HG02571 (cell line): Measurements from ENCODE around the gene NUDT15.
"Not testable (repeated sequence)": the region's sequence is repeated elsewhere in the genome, so short reads cannot be mapped to it uniquely, and the experiment has no call there.

Experiments
- ATAC-seq: cut with Tn5 transposase; IDR thresholded peaks from one replicate; pipeline ENCODE4 v1.9.1; 2021; ENCODE audit warnings: mild to moderate bottlenecking, moderate library complexity; ENCODE audit not compliant: unreplicated experiment

Gene NUDT15

DNA sequence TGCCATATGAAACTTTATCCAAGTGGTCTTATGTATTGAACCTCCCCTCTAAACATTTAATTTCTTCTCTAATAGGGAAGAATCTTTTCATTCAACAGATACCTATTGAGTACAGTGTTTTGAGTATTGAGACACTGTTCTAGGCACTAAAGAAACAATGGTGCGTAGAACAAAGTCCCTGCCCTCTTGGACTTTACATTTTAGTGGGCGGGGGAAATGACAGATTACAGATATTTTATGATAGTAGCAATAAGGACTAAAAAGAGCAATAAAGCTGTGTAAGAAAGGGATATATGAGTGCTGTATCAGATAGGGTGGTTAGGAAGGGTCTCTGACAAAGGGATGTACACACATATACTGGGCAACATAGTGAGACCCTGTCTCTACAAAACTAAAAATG lies 5.4 kb downstream of the NUDT15 start:
- ATAC-seq = no peak

DNA sequence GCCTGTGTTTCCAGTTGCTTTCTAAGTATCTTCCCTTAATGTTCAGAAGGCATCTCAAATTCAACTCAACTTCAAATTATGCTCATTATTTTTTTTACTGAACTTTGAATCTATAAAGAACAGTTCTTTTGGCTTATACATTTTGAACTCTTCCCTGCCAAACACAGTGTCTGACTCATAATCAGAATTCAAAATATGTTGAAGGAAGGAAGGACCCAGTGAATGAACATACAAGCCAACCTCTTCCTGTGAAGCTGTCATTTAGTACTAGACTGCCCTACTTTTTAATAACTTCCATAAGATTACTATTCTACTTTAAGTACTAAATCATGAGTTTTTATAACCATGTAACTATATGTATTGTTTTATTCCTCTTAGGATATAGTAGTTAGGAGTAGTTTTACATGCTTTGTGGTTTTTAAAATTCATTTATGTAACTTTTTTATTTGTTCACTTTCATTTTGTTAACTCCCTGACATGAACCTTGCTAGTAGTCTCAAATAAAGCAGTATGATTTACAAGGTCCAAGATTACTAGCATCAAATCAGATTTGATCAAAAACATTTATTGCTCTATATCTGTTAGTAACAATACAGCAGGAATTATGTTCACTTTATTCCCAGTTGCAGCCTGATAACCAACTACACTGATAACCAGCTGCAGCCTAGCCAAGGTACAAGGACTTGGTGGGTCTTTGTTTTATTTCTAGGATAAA lies 6.4 kb downstream of the NUDT15 start:
- no peak for ATAC-seq

DNA sequence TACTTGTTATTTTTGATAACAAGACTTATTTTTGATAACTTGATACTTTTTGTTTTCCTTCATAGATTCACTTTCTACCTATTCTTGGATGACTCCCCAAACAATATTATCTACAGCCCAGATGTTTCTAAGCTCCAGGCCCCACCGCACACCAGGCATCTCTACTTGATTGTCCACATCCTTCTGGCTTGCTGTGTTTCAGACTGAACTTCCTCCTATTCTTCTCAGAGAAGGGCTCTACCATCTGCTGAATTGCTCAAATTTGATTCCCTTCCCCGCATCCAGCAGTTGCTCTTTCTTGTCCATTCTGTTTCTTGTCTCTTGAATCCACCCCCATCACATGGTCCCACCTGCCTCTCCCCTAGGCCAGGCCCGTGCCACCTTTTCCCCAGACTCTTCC lies 13.0 kb downstream of the NUDT15 start:
- no peak for ATAC-seq

DNA sequence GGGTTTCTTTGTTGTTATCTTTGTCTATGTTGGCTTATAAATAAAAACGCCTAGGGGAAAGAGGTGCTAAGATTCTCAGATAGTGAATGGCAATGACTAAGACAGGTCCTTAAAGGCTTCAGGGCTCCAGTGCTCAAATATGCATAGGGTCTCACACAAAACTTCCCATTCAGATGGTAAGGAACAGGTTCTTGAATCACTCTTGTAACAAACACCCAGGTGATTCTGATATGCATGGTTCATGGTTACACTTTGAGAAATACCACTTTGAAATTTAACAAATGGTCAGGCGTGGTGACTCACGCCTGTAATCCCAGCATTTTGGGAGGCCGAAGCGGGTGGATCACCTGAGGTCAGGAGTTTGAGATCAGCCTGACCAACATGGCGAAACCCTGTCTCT lies 17.1 kb downstream of the NUDT15 start:
- ATAC-seq = no peak

DNA sequence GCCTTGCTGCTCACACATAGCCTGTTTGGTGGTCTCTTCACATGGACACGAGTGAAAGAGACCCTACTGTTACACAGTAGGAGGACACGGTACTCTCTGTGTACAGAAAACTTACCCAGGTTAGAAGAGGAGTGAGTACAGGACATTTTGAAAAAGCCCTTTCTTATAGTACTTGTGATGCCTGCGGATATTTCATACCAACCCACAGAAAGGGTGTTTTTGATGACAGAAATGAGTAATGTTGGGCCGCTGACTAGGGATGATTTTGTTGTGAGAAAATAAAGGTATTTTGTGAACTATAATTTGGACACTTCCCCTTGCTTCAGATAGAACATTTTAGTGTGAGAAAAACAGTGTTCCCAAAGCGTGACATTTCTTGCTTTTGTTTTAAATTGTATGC lies 18.2 kb downstream of the NUDT15 start:
- ATAC-seq = no peak

DNA sequence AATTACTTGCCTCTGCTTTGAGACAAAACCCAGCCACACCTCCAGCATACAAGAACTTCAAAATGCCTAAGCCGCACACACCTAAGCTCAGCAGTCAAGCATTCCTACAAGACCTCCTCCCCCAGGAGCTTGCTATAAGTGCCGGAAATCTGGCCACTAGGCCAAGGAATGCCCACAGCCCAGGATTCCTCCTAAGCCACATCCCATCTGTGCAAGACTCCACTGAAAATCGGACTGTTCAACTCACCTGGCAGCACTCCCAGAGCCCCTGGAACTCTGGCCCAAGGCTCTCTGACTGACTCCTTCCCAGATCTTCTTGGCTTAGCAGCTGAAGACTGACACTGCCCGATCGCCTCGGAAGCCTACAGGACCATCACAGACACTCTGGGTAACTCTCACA lies 21.0 kb downstream of the NUDT15 start:
- ATAC-seq = not testable (repeated sequence)

DNA sequence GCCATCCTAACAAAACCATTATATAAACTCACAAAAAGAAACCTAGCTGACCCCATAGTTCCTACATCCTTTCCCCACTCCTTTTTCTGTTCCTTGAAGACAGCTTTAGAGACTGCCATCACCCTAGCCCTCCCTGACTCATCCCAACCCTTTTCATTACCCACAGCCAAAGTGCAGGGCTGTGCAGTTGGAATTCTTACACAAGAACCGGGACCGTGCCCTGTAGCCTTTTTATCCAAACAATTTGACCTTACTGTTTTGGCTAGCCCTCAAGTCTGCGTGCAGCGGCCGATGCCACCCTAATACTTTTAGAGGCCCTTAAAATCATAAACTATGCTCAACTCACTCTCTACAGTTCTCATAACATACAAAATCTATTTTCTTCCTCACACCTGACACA lies 22.4 kb downstream of the NUDT15 start:
- ATAC-seq = not testable (repeated sequence)

DNA sequence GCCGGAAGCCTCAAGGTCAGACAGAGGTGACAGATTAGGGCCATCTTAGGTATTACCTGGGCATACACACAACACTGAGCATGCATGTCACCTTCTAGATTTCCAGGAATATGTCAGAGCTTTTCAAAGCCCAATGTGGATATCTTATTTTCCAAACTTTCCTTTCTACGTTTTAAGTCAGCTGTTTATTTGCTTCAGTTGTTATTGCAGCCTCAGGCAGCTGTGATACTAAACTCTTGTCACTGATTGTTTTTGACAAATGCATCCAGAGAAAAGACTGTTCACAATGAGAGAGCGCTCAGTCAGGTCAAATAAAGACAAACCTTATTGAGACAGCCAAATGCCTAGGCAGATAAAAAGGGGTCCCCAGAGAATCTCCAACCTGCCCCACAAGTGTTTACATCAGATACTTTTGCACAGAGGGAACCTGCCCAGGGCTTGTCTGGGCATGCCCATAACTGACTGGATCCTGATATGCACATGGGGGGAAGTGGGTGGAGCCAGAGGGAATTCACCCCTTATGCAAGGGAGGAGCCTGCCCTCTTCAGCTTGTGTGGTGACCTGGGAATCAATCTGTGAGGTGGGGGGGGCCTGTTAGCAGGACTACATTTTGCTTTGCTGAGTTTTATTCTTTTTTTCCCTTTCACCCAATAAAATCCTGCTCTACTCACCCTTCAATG lies 28.9 kb downstream of the NUDT15 start:
- ATAC-seq = no peak

DNA sequence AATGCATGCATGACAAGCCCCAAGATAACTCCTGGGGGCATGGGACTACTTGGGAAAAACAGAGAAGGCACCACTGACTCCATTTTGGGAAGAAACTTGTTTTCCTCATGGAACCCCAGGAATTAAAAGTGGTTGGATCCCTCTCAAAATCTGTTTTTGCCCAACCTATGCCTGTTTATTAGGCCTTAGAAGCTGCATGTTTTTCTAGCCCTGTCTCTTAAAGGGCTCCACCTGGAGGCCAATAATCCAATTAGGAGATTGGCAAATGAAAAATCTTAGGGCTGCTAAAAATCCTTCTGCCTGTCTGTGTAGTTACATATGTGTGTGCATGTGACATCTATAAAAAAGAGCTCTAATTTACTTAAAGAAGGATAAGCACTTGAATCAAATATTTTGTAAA lies 30.5 kb downstream of the NUDT15 start:
- no peak for ATAC-seq

DNA sequence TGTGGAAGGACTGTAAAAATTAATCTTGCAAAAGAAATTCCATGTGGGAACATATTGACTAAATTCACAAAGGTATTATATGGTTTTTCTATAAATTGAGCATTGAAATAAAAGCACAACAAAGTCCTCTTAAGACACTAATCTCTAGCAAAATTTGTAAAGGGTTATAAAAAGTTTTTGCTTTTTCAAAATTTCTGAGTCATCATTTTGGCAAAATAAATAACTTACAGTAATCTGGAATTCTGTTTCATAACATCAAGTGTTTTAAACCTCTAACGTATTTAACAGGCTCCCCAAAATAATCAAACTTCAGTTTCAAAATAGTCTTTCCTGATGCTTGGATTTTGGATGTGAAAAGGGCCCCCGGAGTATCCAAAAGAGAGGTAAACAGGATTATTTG lies 31.4 kb downstream of the NUDT15 start:
- ATAC-seq = no peak

DNA sequence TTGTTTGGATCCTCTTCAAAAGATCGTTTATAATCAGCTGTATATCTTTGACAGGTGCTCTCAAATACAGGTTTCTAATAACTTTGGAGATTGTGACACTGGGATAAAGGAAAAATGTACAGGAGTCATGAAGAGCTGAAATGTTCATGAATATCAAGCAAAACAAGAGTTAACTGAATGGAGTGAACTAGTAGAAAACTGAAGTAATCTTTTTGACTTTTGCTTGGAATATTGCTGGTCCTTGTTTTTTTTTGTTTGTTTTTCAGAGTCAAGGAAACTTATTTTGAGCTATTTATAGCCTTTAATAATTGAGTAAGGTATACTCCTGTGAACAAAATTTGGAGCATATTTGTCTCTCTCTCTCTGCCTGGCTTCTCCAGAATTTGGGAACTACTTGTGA lies 32.0 kb downstream of the NUDT15 start:
- ATAC-seq = no peak

DNA sequence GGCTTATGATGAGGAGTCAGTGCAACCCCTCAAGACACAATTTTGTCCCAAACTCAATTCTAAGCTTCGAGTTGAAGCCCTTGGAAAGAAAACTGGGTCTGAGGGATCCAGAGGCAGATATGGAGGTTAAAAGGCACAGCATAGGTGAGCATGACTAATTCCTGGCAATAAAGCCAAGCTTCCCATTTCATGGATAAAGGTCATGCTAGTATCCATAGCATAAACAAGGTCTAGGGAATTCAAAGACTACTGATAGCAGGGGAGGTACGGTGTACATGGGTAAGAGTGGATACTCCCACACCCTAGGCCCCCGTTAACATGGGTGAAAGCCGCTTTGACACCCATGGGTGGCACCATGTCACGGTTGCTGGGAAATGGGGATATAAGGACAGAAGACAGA lies 33.4 kb downstream of the NUDT15 start:
- ATAC-seq = no peak

DNA sequence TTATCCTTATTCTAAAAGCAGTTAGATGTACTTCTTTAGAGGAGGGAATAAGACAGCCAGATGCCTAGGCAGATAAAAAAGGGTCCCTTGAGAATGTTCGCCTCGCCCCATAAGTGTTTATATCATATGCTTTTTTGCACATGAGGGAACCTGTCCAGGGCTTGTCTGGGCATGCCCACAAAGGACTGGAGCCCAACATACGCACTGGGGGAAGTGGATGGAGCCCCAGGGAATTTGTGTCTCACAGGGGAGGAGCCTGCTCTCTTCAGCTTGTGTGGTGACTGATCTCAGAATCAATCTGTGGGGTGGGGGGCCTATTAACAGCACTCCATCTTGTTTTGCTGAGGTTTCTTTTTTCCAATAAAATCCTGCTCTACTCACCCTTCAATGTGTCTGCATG lies 34.8 kb downstream of the NUDT15 start:
- no peak for ATAC-seq

DNA sequence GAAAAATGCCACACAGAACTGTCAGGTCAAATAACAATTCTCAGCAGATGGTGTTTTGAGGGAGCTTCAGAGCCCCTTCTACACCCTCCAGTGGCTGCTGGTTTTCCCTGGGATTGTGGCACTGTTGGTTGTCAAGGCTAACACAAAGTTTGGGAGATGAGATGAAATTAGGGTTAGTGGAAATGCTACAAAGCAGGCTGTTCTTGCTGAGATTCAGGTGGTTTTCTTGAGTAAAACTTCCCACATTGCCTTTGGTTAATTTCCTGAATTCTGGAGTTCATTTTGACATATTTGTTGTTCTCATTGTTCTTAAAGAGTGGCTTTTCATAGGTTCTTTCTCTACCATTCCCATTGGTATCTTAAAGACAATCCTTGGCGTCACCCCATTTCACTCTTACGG lies 35.3 kb downstream of the NUDT15 start:
- no peak for ATAC-seq

DNA sequence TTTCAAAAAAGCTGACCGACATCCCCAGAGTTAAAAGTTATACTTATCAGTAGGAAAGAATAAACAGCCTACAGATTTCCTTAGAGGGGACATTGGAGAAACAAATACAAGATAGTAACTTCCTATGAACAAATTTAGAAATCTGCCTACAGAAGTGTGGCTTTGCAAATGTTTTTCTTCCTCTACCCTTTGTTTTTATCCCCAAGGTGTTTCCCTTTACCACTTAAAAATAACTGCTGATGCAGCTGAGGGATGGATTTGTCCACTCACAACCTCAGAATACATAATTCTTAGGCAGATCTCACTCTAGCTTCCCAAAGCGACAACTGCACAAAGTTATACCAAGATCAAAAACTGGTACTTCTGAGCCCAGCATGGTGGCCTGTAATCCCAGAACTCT lies 36.5 kb downstream of the NUDT15 start:
- ATAC-seq = no peak

DNA sequence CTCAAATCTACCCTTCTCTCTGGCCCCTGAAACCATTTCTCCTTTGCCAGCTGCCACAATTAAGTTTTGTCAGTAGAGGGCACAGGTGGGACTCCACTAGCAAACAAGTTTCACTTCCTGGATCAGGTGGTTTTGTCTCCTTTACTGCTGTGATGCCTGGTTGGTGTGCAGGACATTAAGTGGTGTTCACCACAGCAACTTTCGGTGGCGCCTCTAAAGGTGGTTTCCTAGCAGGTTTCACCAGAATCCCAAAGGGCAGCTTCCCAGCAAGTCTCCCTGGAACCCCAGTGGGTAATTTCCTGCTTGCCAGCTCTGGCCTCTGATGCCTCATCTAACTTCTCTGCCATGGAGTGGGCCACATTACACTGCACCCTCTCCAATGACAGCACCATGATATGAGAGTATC lies 40.7 kb downstream of the NUDT15 start:
- peak; percentile 94 for ATAC-seq

DNA sequence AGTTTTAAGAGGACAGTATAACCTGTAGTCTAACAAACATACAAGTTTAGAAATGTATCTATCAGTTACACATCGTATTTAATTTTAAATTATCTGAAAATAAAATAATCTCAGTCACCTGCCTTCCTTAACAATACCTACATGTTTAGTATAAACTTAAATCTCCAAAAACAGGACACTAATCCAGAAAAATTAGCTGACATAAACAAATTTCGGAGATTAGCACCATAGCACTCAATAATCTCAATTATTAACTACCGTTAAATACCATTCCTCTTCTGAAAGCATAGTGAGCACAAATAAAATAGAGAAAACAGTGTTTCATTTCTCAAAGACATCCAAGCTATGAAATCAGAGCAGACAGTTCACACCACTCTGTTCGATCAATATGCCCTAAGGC lies 44.2 kb downstream of the NUDT15 start:
- no peak for ATAC-seq

DNA sequence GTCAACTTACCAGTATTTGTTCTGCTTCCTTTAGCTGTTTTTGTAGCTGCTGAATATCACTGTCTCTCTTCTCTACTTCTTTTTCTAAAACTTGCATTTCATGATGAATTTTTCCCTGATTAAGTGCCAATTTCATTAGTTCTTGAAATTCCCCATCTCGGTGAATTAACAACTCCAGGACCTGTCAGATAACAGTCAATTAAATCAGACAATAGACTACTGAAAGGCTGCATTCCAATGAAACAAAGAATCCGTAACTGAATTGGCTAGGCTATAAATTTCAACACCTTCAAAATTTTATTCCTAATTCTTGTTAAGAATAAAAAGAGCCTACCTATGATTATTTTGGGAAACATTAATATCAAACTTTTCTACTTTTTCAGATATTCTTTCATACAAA lies 48.7 kb downstream of the NUDT15 start:
- ATAC-seq = no peak

DNA sequence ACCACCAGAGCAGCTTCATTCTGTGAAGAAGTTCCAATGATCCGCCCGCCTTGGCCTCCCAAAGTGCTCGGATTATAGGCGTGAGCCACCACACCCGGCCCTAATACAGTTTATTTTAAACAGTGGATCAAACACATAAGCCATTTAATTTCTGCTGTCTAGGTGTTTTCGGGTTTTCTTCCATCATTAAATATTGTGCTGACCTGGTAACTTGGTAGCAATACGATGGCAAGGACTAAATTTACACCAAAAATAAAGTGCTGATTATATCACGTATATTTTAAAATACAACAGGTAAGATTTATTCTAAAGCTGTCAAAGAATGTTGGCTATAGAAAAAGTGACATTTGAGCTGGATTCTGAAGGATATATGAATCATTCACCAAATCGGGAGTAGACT lies 56.1 kb downstream of the NUDT15 start:
- no peak for ATAC-seq

DNA sequence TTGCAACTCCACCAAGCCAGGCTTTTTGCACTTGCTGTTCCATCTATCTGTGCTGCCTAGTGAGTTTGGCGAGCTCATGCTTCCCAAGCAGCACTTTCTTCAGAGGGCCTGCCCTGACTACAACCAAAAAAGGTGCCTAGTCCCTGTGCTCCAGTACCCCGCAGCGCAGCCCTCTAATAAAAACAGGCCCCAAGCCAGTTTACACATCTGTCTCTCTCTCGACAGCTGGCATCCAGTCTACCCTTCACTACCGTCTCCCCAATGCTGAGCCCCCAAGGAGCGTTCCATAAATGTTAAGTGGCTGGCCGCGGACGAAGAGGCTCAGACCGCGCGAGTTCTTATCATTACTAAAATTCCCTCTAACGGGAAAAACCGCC lies 56.9 kb downstream of the NUDT15 start:
- ATAC-seq = no peak

DNA sequence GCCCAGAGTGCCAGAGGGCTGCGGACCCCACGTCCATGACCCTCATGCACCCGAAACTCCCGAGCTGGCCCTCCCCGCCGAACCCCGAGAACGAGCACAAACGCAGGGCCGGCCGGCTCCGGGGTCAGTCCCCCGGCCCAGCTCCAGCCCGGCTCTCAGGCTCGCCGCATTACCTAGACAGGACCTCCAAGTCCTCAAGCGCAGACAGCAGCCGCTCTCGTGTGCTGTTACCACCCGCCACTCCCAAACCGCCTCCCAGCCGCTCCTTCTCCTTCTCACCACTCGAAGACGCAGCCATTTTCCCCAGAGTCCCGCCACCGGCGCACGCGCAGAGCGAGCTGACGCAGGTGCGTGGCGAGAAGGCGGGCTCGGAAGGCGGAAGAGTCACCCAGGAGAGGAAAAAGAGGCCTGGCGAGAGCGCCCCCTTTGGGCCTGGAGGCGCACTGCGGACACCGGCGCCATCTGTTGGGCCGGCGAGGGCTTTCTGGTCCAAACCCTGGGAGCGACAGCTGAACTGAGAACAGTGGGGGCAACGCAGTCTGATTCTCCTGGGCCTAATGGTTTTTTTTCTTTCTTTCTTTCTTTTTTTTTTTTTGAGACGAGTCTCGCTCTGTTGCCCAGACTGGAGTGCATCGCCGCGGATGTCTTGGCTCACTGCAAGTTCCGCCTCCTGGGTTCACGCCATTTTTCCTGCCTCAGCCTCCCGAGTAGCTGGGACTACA lies 57.4 kb downstream of the NUDT15 start, which contains the start of gene MED4:
TSS of gene MED4 (minus strand) at position 324 of the 722 bp plus-strand sequence. CDS start at position 298, 26 bp downstream.
- ATAC-seq = peak; percentile 98

DNA sequence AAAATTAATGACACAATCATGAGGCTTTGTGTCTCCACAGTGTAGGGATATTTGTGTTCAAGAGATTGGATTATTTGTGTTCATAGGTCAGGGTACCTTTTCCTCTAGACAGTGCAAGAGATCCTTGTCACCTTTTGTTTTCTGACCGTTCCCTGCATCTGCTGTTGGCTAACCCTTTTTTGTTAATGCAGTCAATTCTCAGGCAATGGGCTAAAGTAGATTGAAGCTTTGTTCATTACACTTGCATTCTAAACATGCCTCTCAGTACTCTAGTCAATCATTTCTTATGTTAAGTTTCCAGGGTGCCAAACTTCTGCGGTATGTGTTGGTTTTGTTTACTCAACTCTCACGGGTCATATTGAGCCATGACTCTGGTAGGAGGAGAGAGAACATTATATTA lies 59.1 kb downstream of the NUDT15 start:
- ATAC-seq = no peak
